ENCODE measurements around the gene CLVS2.
A peak's percentile ranks its signal among the peaks of the same experiment; 100 is the strongest.

Gene CLVS2

DNA sequence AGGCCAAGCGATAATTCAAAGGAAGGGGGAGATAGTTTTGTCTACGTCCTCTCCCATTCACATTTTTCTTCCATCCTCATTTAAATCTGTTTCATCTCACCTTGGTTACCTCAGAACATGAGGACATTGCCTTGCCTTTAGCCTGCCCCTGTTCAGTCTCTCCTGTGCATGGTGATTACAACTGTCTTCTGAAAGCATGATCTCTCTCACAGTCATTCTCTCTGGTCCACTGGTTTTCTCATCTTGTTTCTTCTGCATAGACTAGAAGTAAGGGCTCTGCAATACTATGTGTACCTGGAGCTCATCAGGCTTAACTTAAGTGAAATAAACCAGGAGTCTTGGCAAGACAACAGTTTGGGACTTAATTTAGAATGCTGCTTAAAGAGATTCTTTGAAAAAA is 31.4 kb downstream of the CLVS2 start:
- no peak for DNase-seq

DNA sequence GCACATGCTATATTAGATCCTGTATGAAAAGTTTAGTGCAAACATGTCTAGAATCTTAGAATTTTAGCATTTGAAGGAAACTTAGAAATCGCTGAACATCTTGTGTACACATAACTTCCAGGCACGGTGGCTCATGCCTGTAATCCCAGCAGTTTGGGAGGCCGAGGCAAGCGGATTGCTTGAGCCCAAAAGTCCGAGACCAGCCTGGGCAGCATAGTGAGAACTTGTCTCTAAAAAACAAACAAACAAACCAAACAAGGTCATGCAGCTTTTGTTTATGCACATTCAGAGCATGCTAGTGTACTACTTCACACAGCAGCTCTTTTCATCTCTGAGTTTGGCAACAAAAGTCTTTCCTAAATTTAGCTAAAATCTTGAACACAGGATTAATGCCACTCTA is 32.2 kb downstream of the CLVS2 start:
- DNase-seq: no peak

DNA sequence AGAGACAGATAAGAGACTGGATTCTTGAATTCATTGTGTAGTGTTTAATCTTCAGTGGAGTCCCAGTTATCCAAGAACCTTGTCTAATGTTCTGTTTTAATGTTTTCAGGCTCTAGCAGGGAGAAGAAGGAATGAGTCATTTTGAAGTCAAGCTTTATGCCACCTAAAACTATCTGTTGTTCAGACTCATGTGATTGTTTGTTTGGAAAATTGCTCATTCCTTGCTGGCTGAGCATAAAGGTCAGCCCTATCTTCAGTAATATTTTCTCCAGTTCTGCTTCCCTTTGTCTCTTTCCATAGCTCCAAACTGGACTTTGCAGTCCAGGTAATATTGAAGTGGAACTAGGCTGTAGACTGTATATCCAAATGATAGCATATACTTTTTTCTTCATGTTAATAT is 34.2 kb downstream of the CLVS2 start:
- DNase-seq: no peak

DNA sequence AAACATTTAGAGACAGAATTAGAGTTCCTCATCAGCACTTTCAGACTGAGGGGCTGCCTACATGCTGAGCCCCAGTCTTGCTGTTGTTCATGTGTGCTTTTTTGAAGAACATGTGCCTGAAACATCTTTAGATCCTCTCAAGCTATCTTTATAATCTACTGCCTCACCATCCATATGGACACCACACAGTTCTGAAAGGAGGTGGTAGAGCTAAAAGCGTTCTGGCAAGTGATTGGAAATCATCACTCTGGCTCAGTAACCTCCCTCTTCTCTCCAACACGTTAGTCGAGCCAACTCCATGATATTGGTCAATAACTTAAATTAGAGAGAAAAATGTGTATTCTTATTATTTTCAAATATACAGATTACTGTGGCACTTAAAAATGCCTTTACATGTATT is 40.6 kb downstream of the CLVS2 start:
- no peak for DNase-seq

DNA sequence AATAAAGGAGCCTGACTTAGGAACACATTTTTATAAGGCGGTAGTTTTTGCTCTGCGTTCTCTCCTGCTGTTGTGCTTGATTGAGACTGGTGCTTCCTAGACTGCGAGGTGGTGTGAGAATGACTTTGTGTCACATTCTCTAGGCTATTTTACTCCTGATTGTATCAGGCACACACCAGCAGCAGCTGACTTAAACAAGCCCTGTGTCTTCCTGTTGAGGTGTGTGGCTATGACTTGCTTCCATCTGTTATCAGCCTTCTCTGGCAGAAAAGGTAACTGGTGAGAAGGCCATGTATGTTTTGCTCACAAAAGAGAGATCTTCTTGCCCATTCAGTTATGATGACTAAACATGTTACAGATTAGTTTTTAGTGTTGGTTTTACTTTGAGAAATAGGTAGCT is 43.4 kb downstream of the CLVS2 start:
- no peak for DNase-seq

DNA sequence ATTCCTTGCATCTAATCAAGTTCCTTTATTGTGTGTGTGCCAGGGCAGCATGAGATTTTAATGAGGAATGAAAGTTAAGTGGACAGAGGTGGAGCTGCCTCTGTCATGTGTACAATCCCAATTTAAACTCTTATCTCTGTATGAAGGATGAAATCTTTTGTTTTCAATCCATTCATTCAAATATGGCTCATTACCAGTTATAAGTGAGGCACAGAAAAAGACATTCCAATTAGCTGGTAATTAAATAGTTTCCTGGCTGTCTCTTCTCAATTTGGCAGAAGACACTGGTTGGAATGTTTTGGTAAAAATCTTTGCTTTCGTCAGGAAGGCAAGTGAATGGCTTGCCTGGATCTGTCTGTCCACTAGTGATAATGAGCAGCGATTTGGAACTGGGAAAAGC is 46.4 kb downstream of the CLVS2 start:
- no peak for DNase-seq

DNA sequence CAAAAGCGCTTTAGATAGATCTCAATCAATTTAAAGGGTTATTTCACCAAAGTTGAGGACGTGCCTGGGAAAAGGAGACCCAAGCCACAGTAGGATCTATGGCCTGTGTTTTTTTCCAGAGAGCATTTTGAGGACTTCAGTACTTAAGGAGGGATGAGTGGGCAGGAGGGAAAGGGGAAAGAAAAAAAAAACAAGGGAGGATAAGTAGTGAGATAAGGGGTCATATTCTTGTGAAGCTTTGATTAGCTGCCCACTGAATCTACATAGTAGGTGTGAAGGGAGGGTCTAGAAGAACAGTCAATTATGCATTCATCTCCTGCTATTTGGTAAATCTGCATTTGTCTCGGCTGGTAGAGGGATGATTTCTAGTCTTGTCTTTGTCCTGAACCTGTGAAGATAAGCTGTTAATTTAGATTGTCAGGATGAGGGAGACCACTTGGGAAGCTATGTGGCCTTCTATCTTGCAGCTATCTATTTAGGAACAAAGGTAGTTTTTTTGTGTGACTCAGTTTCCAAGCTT is 48.4 kb downstream of the CLVS2 start:
- no peak for DNase-seq

DNA sequence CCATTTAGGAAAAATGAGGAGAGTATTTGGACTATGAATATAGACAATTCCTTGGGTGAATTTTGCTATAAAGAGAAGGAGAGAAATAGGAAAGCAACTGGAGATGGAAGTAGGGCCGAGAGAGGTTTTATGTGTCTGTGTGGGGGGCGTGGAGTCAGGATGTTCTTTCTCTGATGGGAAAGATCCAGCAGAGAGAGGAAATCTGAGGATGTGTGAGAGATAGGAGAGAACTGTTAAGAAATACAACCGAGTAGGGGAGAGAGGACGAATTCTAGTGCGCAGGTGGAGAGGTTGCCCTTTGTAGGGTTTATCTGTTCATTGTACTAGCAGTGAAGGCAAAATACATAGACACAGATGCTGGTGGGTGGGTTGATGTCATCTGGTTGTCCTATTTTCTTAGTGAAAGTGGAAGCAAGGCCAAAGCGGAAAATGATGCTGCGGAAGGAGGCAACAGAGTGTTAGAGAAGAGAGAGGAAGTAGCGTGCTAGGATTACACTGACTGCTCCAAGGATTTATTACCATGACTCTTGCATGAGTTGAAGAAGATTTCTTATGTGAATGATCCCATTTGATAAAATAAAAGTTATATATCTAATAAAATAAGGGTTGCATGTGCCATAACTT is 57.7 kb downstream of the CLVS2 start:
- no peak for DNase-seq

DNA sequence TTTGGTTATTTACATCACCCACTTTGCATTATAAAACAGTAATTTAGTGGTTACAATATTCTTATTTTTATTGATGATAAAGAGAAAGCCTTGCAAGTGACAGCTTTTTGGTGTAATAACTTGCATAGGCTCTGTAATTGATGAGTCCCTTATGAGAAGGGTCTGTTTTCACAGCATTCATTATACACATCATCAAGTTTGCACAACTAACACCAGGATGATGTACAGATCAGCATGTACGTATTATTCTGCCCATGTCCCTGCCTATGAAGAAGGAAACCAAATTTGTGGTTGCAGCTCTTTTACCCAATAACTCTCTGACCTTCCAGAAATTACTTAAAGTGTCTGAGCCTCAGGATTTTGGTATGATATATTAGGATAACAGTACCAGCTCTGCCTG is 59.2 kb downstream of the CLVS2 start:
- DNase-seq: no peak

DNA sequence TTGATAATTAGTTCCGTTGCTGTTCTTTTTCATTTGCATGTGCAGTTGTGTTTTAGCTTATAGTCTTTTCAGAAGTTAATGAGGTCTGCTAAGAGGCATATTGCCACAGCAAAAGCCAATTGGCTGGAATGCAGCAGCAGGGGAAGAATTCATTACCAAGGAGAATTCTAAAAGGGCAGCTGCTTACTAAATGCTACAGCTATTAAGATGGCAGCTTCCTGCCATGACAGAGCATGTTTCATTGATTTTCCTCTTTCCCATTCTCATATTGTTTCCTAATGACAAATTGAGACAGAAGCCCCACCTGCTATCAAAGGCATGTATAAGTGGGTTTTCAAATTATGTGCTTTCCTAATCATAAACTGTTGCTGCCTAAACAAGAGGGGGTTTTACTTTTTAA is 66.6 kb downstream of the CLVS2 start:
- no peak for DNase-seq

DNA sequence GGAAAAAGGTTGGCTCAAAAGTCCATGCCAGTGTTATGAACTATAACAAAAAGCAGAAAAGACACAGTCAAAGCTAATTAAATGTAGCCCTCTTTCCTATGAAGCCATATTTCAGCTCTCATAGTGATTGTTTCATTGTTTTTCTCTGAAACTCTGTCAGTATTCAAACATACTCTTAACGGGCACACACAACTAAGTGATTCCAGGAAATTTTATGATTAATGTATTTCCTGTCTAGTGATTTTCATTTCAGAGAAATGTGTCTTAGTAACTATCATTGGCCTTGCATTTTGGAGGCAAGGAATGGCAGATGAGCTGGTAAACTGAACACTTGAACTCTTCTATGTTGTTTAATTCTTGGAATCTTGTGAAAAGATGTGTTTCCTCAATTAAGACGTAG is 68.0 kb downstream of the CLVS2 start:
- no peak for DNase-seq

DNA sequence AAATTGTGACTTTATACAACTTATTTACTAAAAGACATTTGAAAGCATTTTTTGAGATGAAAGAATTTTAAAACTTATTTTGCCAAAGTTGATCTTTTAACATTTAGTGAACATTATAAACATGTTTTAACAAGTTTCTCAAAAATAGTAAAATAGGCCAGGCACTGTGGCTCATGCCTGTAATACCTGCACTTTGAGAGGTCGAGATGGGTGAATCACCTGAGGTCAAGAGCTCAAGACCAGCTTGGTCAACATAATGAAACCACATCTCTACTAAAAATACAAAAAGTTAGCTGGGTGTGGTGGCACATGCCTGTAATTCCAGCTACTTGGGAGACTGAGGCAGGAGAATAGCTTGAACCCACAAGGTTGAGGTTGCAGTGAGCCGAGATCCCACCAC is 78.6 kb downstream of the CLVS2 start:
- no peak for DNase-seq

DNA sequence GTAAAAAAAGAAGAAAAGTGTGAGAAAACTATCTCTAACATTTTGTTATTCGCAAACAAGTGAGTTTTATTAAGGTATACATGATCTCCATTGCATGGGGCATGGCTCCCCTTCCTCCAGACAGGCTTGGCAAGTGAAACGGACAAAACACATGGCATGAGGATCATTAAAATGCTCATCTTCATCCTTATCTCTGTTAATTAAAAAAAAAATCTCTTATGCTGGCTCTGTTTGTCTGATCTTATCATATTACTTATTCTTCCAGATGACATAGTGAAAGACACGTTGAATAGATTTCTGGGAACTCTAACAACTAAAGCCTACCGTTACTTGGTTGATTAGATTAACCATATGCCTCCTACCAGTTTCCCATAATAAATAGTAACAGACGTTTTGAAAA is 89.4 kb downstream of the CLVS2 start:
- no peak for DNase-seq

DNA sequence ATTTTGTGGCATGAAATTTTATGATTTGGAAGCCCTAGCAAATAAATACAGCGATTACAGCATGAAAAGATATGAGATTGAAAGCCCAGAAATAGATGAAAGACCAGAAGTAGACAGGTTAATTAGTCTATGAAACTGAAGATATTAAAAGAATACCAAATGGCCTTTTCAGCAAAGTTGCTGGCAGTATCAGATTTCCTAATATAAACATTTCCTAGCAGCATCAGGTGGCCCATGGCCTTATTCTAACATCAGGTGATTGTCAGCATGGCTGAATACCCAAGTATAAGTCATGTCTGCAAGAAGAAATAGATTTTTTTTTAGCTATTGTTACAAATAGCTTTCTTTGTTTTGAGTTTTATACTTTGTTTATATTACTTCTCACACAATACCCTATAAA is 93.2 kb downstream of the CLVS2 start:
- DNase-seq: no peak

DNA sequence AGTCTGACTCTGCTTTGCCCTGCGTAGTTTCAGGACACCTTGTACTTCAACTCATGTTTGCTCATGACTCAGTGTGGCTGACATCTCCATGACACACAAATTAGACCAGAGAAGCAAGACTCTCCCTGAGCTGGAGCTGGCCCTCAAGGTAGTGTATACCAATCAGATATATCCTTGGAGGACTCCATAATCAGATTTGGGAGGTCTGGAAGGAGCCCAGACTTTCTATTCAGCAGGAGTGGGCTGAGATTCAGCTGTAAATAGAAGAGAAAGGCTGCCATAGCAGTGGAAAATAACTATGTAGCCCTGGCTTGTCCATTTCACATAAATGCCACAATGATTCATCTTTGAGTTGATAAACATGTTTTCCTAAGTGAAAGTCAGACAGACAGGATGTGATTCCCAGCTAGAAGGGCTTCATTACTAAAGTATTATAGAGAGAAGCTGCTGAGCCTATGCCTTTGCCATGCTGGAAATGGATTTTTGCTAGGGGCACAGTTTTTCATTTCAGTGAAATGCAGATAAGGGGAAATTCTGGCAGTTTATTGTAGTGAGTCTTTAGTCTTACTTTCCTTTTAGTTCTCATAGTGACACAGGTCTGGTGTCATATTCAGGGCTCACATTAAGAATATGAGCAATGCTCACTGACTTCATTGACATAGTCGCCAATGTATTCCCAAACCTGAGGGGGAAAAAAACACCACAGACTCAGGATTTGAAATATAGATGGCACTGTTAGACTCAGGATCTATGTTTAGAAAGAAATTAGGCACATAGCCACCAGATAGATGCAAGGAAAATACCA is 95.3 kb downstream of the CLVS2 start:
- DNase-seq: peak; percentile 49

DNA sequence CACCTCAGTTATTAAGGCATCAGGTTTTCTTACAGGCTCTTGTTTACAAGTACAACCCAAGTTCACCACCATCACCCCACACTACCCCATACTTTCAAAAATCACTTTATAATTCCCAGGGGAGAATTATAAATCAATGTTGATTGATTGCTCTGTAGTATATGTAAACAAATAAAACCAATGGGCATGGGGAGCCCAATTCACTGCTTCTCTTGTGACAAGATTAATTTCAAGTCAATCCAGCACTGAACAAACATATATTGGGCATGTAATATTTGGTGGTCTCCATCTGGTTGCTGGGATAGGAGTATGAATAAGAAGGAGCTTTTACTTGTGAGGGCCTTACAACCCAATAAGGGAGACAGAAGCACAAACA is 95.8 kb downstream of the CLVS2 start:
- no peak for DNase-seq

DNA sequence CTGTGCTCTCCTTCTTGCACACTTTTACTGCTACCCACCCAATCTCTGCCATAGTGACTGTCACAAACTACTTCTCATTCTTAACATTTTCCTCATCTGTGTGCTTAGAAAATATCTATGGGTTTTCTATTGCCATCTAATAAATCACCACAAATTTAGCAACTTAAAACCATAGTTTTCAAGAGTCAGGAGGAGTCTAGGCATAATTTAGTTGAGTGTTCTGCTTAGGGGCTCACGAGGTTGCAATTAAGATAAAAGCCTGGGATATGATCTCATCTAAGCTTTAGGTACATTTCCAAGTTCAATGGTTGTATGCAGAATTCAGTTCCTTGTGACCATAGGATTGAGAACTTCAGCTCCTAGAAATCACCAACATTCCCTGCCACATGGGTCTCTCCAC is 98.8 kb downstream of the CLVS2 start:
- DNase-seq: no peak

DNA sequence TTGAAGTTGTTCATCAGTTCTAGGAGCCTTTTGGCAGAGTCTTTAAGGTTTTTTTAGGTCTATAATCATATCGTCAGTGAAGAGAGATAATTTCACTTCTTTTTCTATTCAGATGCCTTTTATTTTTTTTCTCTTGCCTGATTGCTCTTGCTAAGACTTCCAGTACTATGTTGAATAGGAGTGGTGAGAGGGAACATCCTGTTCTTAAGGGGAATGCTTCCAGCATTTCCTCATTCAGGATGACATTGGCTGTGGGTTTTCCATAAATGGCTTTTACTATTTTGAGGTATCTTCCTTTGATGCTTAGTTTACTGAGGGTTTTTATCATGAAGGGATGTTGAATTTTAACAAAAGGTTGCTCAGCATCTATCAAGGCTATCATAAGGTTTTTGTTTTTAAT is 109.5 kb downstream of the CLVS2 start:
- no peak for DNase-seq

DNA sequence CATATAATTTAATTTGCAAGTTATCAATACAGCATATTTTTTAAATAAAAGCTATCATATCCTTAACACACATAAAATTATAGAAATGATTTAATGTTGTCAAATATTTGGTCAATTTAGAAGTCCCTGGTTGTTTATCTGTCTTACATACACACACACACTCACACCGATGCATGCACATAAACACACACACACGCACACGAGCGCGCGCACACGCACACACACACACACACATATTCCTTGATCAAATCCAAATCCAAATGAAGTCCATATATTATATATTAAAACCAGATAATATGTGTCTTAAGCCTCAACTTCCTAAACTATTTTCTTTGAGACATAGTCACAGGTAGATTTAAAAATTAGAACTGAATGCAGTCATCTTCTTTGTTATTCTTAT is 120.3 kb downstream of the CLVS2 start:
- no peak for DNase-seq

DNA sequence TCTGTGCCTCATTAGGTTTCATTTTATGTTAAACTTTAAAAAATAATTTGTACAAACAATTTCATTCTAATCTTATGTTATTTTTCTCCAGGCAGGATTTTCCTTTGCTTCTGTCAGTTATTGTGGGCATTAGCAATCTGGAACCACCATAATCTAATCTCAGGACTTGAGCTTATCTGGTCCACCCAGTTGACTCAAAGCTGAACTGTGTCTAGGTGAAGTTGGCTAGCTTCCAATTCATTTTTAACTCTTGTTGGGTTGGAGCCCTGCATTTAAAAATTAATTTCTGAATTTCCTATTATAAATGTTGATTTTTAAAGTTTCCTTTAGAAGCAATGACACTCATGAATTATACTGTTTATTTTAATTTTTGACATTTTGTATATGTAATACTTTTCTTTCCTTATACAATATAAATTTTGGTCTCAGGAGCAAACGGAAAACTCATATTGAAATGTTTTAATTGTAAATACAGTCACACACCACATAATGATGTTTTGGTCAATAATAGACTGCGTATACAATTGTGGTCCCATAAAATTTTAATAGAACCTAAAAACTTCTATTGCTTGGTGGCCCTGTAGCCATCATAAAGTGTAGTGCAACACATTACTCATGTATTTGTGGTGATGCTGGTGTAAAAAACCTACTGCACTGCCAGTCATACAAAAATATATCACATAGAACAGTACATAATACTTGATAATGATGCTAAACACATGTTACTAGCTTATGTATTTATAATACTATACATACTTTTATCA is 121.3 kb downstream of the CLVS2 start:
- DNase-seq: no peak

DNA sequence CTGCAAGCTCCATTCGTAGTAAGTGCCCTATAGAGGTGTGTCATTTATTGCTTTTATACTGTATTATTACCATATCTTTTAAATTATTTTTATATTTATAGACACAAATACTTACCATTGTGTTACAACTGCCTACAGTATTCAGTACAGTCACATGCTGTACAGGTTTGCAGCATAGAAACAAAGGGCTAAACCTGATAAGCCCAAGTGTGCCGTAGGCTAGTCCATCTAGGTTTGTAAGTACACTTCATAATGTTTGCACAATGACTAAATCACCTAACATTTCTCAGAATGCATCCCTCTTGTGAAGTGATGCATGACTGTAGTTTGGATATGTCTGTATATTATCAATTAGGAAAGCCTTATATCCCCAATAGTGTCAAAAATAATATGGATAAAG is 122.8 kb downstream of the CLVS2 start:
- no peak for DNase-seq
